RWPE1 (cell line): ENCODE results near the gene SLC20A1.
"Not testable (repeated sequence)": the region's sequence is repeated elsewhere in the genome, so short reads cannot be mapped to it uniquely, and the experiment has no call there.

Source experiments
- CTCF ChIA-PET: fragments of 350-600 bp; sonication (Branson Sonifier 250); formaldehyde crosslinking; extraction: SDS; loops from one replicate; lab custom pipeline; 2021; lab: Yijun Ruan, JAX
- POLR2A ChIA-PET: fragments of 400-600 bp; formaldehyde crosslinking; extraction: SDS; loops from one replicate; lab custom pipeline; 2020; ENCODE audit warnings: antibody characterized with exemption; ENCODE audit not compliant: low non-redundant PET; lab: Yijun Ruan, JAX
- DNase-seq: peaks from one replicate; pipeline ENCODE4 v3.0.0; 2012; ENCODE audit warnings: low spot score
- H3K27ac ChIP-seq: fragments of 450-650 bp; 2 replicates; pipeline ENCODE4 v1.5.1; 2017
- CTCF ChIP-seq: fragments of 450-650 bp; conservative IDR thresholded peaks from 2 replicates; pipeline ENCODE4 v1.5.1; 2017; ENCODE audit warnings: low read depth, mild to moderate bottlenecking

Gene SLC20A1

GRCh38 chr2:112706170-112706664 is 60.5 kb downstream of the SLC20A1 start:
- DNase-seq: no peak
- CTCF ChIA-PET: no interaction called here

GRCh38 chr2:112706947-112707346 is 61.2 kb downstream of the SLC20A1 start:
- DNase-seq, POLR2A ChIA-PET, H3K27ac ChIP-seq, CTCF ChIA-PET: not testable (repeated sequence)

More at GRCh38 chr2:112706170-112706664, 60.5 kb downstream of the SLC20A1 start:
- POLR2A ChIA-PET: no interaction called here
- no peak for TF ChIP-seq CTCF
- H3K27ac ChIP-seq: no peak overlapping the region

GRCh38 chr2:112708968-112709367 is 63.2 kb downstream of the SLC20A1 start:
- CTCF ChIA-PET: interaction anchor here (1.1 kb wide), 1 partner anchor 19 kb away, joined by 5 read pairs; no protein-coding TSS in a partner anchor
- DNase-seq: no peak
- TF ChIP-seq CTCF: no peak
- POLR2A ChIA-PET: no interaction called here
- no peak overlapping the region for H3K27ac ChIP-seq

GRCh38 chr2:112709703-112710102 is 64.0 kb downstream of the SLC20A1 start:
- no peak for DNase-seq
- ChIA-PET CTCF (interaction anchor here (1.1 kb wide), 1 partner anchor 18 kb away, joined by 5 read pairs; no protein-coding TSS in a partner anchor), POLR2A (no interaction called here)
- no peak for TF ChIP-seq CTCF
- no peak overlapping the region for H3K27ac ChIP-seq

- DNase-seq: no peak
- ChIA-PET CTCF (no interaction called here), POLR2A (no interaction called here)
- no peak for TF ChIP-seq CTCF
- no peak overlapping the region for H3K27ac ChIP-seq
These were observed 65.4 kb downstream of the SLC20A1 start for GRCh38 chr2:112710956-112711750.

GRCh38 chr2:112712465-112712864 is 66.7 kb downstream of the SLC20A1 start:
- TF ChIP-seq CTCF: no peak
- CTCF ChIA-PET: interaction anchor here (0.8 kb wide), 1 partner anchor 1139 kb away, joined by 3 read pairs; no protein-coding TSS in a partner anchor
- POLR2A ChIA-PET: no interaction called here
- no peak overlapping the region for H3K27ac ChIP-seq
- no peak for DNase-seq

GRCh38 chr2:112712903-112713584 is 67.3 kb downstream of the SLC20A1 start:
- no peak overlapping the region for H3K27ac ChIP-seq
- no peak for TF ChIP-seq CTCF
- DNase-seq: no peak
- ChIA-PET CTCF (interaction anchor here (0.6 to 0.9 kb wide), 2 partner anchors 113 to 392 kb away, joined by 3 to 5 read pairs; no protein-coding TSS in a partner anchor), POLR2A (no interaction called here)
